KG1 (cell line): Measurements from ENCODE around the gene KCNAB2.

Experiments
- DNase-seq: peaks from one replicate; lab custom pipeline; 2025; lab: John Stamatoyannopoulos, UW

Gene KCNAB2

GRCh38 chr1:6150006-6150938 lies 104.6 kb downstream of the KCNAB2 start:
- no peak for DNase-seq
